HG02623 (cell line): ENCODE results near the gene KLHL29.

Source experiments
- ATAC-seq: cut with Tn5 transposase; IDR thresholded peaks from one replicate; pipeline ENCODE4 v1.9.1; 2021; ENCODE audit warnings: moderate library complexity; ENCODE audit not compliant: unreplicated experiment

The KLHL29 gene

DNA sequence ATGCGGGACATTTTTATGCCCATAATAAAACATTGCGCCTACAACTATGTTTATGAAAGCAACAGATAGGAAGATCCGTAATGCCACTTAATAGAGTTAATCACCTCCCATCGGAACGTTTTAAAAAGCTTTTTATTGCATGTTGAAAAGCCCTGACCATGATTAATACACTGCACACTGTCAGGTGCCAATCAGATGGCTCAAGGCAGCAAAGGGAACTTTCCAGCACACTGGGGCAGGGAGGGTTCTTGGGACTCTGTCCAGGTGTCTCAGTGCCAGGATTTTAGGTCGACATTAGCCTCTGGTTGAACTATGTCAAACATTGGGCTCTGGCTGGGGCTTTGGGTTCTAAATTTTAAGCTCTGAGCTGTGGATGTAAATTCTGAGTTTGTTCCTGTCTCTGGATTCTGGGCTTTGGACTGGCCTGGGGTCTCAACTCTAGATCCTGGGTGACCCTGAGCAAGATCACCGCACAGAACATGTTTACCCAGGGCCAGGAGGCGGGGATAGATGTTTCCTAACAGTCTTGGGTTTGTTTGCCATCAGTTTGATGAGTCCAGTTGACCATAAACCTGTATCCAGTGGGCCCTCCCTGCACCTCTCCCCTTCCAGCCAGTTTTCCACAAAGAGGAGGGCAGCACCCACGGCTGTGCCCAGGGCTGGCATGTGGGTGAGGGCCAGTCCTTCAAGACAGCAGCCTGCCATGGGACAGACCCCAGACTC, 279.2 kb downstream of the KLHL29 start:
- ATAC-seq = no peak

DNA sequence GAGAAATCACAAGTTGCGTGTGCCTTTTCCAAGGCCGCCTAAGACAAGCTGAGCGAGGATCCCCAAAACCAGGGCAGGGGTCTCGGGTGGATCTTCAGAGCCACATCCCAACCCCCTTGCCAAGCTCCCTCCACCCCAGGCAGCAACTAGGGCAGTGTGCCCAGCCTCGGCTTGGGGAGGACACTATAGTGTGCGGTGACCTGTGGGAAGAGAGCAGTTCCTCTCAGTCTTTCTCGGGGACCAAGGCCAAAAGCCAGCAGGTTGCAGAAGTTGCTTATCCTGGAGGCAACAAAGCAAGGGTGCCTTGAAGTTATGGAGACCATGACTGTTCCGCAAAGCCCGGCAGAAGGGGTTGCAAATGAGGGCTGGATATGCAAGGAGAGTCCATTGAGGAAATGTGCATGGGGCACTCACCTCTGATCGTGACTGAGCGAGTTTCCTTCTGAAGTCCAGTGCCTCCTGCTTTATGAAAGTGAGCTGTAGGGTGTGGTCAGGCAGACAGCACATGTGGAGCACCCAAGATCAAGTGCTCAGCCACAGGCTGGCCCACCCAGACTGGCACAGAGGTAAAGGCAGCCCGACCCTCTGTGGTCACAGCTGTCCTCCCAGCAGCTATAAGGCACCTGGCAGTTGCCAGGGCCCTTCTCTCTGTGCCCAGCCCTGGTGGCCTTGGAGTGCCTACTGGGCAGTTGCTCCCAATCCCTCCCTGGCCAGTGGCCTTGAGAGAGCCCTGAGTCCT, 281.4 kb downstream of the KLHL29 start:
- no peak for ATAC-seq

DNA sequence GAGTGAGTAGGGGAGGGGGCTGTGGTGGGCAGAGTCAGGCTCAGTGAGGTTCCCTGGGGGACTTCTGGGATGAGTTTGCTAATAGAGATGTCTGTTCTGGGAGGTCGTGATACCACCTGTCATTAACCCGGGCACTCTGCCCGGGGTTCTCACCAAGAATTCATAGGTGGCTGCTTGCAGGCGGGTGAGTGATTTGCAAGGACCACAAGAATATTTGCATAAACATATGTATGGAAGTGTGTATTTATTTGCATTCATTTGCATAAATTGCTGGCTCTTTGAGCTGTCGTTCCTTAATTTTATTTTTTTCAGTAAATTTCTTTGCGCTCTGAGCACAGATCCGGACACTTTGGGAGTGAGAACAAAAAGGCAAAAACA, 282.0 kb downstream of the KLHL29 start:
- no peak for ATAC-seq

DNA sequence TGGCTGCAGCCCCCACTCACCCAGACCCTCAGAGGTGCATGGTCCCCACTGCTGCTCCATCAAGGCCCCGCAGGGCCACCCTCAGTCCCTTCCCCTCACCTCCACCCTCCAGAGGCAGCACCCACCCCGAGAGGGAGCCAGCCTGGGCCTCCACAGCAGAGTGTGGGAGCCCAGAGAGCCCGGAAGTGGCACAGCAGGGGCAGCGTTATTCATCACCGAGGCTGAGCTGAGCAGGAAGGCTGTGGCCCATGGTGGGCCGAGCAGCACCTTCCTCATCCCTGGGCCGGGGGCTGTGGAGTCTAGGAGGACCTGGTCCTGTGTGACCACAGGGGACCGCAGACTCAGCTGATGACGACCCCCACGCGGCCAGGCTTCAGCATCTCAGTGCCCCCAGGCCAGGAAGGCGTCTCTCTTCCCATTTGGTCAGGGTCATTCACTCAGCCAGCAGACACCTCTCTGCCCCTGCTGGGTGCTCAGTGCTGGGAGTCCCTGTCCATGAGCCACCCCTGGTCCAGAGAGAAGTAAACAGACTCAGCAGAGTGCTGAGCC, 283.9 kb downstream of the KLHL29 start:
- ATAC-seq = no peak

DNA sequence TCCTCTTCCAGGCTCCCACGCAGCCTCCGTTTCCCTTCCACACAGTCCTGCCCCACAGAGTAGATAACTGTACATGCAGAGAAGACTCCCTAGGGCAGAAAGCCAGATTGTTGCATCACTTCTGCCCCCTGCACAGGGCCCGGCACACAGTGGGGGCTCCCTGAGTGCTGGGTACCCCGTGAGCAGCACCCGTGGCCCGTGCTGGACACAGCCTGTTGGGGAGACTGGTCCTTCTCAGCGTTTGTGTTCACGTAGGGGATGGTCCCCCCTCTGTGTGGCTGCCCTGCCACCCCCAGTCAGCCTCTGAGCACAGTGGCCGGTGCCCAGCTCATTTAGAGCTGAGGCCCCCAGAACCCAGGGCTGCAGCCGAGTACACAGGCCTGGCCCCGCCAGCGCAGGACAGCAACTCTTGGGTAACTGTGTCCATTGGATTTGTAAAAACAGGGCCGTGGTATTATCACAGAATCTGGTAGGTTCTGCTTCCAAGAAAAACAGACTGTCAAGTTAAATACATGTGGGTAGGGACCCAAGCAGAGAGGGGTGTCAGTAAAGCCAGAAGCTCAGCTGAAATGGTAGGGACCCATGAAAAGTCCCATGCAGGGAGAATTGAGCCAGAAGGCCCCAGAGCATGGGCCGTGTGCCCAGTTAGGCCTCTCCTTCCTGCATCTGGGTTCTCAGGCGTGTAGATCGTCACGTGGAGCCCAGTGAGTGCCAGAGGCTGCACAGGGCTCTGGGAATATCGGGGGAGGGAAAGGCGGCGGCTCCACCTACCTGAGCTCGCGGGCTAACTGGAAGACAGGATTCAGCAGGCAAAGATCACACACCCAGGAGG, 284.6 kb downstream of the KLHL29 start:
- ATAC-seq = no peak

DNA sequence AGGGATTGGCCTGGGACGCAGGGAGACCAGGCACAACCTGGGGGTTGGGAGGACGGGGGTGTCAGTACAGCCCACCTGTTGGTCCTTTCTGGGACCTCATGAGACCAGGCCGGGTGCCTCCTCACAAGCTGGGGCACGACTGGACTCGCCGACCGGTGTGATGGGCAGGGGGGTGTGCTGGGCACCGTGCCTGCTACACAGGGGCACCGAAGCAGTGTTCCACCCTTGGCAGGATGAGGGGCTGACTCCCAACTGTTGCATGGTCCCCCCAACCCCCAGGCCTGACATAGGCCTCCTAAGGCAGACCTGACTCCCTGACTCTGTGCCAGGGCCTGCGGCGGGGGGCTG, 285.2 kb downstream of the KLHL29 start:
- no peak for ATAC-seq

DNA sequence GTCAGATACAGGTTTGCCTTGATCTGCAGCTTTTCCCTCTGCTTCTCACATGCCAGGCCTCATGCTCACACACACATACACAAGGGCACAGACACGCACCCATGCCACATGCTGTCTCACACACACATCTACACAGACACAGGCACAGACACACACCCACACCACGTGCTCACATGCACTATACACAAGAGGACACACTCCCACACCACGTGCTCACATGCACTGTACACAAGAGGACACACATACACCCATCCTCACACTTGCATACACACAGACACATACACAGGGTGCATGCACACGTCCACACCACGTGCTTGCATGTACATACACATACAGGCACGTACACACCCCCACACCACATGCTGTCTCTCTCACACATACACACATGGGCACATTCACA, 288.1 kb downstream of the KLHL29 start:
- no peak for ATAC-seq

DNA sequence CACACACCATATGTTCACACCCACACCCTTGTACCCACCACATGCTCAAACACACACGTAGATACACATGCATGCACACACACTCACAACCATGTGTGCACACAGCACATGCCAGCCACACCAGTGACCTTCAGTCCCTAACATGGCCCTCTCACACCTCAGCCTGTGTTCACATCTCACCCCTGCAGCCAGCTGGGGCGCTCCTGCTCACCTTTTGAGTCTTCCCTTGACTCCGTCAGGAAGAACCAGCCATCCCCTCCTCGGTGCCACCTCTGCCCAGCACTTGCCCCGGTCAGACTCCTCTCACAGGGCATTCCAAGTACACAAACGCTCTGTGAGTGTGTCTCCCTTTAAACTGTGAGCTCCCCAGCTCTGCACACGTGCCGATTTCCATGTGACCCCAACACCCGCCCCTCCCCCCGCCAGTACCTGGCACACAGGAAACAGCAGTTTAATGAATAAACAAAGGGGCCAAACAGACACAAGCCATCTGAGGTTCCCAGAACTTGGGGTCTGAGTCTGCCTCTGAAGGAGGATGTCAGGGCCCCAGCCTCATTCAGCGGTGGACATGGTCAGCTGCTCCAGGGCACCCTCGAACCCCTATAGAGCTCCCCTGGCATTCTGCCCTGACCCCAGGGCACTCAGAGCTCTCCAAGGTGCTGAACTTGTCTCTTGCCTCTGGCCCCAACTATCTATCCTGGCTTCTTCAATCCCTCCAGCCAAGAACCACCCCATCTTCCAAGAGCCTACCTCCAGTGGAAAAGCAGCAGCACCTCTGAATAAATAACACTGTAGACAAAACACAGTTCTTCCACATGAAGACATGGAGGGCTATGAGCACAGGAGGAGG, 289.1 kb downstream of the KLHL29 start:
- no peak for ATAC-seq

DNA sequence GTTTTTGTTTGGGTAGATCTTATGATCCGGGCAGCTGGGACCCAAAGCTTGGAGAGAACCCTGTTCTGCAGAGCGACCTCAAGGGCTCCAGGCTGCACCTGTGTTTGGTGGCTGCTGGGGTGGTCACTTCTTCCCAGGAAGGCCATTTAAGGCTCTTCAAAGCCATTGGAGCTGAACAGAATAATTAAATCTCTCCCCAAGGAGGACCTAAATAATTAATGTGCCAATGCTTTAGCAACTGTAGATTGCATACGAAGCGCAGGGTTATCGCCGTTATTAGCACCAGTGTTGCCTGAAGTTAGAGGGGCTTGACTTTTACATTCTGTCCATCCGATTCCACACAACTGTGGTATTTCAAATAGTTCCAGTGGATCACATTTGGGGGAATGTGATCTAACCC, 290.5 kb downstream of the KLHL29 start:
- no peak for ATAC-seq

DNA sequence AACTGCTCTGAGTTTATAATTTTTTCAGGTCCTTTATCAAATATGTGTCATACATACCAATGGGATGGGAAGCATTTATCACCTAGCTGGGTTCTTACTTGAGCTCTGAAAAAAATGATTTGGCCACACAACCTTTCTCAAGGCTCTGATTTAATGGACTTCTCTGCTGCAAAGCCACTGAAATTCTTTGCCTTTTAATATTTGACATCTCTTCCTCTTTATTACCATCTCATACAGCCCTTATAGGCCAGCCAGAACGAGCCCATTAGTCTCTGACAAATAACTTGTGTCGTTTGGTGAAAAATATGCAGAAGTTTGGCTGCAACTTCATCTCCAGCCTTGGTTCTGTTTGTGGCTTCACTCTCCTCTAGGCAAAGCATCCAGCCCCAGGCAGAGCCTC, 292.9 kb downstream of the KLHL29 start:
- no peak for ATAC-seq

DNA sequence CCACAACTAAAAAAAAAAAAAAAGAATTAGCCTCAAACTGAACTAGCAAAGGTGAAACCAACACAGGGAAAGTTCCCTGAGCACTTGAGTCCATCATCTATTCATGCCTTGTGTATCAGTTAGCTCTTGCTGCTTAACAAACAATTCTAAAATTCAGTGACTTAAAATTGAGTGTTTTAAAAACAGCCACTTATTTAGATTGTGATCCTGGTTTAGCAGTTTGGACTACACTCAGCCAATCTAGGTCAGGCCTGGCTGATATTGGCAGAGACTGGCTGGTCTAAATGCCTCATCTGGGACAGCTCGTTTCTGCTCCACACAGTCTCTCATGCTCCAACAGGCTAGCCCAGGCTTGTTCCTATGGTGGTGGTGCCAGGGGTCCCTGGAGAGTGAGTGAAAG, 294.1 kb downstream of the KLHL29 start:
- ATAC-seq = no peak

DNA sequence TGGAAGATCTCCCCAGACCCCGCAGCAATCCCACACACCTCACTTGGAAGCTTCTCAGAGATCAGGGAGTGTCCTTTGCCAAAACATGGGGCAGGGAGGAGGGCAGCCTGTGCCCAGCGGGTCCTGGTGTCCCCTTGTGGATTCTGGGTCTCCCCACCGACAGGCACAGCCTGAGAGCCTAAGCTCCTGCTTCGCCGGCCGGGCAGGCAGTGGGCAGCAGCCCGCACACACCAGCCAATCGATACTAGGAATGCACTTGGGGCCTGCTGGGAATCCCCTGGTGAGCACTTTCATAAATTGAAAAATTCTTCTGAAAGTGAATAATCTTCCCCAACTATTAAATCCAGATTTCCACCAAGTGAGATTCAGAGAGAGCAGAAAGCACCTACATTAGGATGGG, 296.0 kb downstream of the KLHL29 start:
- ATAC-seq = no peak

DNA sequence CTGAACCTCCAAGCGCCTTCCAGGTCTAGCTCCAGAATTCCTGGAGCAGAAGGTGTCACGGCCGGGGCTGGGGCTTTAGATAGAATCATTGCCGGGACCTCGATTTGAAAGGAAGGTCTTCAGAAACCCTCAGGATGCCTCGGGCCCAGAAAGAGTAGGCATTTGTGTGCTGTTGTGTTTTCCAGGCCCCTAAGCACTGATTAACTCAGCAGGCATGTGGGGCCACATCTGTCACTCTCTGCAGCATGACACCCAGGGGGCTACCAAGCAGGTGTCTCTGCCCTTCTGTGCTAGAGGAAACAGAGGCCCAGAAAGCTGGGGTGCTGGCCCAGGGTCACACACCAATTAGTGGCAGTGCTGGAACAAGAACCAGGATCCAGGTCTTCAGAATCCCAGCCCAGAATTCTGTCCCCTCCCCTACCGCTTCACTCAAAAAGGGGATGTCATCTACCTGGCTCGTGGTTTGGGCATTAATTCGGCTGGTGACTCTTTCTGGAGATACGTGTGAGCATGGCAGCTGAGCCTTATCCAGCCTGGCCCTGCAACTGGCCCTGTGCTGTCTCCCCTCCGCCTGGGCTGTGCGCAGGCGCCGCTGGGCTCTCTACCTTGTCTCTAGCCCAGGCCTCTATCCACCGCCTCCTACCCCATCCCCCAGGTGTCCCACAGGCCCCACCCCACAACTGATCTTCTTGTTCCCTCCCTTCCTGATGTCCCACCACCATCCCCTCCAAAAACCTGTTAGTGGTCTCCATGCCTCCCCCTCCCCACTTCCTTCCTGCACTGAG, 296.6 kb downstream of the KLHL29 start:
- ATAC-seq = no peak

DNA sequence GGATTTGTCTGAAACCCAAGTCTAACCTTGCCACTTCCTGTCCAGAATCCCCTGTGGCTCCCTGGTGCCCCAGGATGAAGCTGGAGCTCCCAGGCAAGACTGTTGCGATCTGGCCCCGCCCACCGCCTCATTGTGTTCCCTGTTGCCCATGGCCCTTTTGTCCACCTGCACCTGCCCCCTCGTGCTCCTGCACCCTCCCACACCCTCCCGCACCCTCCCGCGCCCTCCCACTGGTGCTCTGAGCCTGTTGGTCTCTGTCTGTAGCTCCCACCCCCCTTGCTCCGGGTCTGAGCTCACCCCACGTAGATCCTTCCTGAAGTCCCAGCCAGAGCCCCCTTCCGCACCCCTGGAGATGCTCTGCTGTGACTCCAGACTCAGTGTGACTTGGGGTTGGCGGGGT, 297.5 kb downstream of the KLHL29 start:
- no peak for ATAC-seq

DNA sequence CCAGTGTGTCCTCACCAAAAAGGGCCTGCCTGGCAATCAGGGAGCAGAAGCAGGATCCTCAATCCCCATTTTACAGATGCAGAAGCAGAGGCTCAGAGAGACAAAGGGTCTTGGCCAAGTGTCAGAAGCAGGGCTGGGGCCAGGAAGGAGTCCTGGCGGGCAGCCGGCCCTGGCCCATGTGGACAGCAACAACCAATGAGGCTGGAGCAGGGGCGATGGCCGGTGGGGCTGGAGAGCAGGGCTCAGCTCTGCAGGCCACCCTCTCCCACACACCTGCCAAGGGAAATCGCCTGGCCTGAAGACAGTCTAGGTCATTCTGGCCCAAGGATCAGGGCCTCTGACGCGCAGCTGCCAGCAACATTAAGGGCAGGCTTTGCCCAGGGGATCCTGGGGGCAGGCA, 298.0 kb downstream of the KLHL29 start:
- ATAC-seq = no peak

DNA sequence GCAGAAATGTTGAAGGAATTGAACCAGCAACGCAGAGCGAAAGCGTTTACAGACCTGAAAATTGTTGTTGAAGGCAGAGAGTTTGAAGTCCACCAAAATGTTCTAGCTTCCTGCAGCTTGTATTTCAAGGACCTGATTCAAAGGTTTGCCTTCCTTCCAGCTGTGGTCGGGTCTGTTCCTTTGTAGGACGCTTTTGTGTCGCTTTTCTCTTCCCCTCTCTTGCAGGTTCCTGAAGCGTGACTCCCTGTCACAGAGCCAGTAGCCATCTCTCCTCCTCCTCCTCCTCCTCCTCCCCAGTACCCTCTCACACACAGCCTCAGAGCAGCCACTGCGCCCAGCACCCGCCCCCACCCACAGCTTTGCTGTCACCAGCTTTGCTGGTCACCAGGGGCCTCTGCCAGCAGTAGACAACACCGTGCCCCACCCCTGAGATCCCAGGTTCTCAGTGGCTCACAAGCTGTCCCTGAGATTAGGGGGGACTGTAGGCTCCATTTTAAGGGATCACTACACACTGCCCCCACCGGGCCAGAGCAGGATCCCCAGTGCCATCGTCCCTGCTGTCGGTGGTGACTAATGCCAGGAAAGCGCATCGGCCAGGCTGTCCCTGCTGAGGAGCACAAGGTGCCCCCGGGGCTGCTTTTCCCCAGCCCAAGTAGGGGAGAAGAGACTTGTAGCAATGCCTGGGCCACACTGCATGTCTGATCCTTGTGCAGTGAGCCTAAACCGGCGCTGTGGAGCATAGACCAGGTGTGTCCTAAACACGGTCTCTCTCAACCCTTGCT, 299.6 kb downstream of the KLHL29 start:
- no peak for ATAC-seq

DNA sequence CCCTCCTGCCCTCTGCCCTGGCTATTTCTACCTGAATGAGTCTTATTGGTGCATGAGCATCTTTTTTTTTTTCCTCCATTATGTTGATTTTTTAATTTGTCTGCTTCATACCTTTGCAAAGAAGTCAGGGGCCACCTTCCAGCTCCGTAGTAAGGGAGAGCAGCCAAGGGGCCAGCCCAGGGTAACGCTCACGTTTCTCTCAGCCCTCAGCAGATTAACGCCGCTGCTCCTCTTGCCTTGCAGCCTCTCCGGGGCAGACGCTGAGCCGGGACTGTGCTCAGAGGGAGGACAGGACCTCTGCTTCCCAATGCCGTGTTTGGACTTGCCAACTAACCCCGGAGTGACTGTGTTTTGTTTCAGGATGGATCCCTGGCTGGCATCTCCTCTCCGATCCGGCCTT, 300.2 kb downstream of the KLHL29 start:
- no peak for ATAC-seq

DNA sequence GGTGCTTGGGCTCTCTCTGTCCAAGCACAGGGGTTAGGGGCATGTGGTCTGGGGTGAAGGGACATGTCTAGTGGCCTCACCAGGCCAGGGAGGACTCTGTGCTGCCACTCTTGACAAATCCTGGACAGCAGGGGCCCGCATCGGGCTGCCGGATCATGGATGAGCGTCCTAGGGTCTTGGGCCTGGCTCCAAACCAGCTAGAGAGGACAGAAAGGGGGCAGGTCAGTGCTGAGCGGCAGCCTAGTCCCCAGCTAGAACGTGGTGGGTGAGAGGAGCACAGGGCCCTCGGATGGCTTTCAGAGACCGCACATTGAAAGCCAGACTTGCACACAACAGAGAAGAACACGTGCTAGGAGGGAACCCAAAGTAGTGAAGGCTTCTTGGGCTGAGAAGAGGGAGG, 300.7 kb downstream of the KLHL29 start:
- ATAC-seq = no peak

DNA sequence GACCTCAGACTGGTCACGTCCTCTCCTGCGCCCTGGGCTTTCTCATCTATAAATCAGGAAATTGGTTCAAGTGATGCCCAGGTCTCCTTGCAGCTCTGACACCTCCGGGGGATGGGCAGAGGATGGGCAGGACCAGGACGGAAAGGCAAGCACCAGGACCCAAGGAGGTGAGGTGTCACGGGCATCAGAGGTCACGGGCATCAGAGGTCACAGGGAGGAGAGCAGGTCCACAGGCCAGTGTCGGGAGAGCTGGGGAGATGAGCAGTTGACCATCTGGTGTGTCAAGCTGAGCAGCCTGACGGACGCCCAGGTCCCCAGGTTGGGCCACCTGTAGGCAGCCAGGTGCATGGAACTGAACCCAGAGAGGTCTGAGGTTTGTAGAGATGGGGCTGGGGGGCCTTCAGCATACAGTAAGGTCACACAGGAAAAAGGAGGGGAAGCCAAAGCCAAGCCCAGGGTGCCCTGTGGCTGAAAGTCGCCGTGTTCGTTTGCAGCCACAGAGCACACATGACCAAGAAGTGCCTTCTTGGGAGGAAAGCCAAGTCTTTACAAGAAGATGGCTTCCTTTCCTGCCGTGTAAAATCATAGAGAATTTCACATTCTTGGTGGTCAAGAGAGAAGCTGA, 301.5 kb downstream of the KLHL29 start:
- no peak for ATAC-seq
